ENCODE data around the gene ACD.

The ACD gene

DNA sequence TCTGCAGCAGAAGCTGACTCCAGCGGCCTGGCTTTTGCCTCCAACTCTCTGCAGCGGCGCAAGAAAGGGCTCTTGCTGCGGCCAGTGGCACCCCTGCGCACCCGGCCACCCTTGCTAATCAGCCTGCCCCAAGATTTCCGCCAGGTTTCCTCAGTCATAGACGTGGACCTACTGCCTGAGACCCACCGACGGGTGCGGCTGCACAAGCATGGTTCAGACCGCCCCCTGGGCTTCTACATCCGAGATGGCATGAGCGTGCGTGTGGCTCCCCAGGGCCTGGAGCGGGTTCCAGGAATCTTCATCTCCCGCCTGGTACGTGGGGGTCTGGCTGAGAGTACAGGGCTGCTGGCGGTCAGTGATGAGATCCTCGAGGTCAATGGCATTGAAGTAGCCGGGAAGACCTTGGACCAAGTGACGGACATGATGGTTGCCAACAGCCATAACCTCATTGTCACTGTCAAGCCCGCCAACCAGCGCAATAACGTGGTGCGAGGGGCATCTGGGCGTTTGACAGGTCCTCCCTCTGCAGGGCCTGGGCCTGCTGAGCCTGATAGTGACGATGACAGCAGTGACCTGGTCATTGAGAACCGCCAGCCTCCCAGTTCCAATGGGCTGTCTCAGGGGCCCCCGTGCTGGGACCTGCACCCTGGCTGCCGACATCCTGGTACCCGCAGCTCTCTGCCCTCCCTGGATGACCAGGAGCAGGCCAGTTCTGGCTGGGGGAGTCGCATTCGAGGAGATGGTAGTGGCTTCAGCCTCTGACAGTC is 2.0 kb upstream of the ACD start:
- no peak for DNase-seq (ENCODE audit: low read depth in 2 of 2)

DNA sequence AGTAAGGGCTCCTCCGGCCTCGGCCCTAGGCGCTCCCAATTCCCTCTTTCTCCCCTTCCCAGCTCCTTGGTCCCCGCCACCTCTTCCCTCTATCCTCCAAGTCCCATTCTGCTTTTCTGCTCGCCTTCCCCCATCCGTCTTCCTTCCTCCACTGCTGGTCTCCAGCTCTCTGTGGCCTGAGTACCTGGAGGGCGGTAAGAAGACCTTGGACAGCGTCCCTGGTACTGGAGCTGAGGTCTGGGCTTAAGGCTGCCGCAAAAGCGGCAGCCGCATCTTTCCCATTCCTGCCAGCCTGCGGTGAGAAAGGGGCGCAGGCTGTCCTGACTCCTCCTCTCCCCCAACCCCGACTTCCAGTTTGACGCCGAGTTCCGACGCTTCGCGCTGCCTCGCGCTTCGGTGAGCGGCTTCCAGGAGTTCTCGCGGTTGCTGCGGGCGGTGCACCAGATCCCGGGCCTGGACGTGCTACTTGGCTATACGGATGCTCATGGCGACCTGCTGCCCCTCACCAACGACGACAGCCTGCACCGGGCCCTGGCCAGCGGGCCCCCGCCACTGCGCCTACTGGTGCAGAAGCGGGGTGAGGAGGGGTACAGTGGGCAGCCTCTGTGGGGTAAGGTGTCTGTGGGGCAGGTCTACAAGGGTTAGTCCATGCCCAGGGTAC is 1.2 kb upstream of the ACD start:
- DNase-seq (ENCODE audit: low read depth in 2 of 2) = no peak

DNA sequence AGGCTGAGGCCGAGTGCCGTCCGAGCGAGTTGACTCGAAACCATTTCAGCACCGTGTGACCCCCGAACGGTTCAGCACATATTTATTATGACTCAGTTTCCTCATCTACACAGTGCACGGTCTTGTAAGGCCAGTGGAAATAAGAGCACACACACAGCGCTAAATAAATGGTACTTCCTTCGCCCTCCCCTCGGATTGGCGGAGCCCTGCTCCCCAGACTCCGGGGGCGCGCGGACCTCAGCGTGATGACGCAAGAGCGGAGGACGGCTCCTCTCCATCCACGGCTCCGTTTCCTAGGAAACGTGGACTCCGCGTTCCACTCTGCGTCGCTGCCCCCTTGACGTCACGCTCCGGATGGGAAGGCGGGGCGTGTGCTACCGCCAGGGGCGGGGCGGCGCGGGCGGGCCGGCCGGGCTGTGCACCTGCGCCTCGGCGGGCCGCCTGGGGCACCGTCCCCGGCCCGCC is 536 bp upstream of the ACD start, which contains the start of gene PARD6A:
PARD6A (plus strand) TSS at position 397 of the 465 bp plus-strand sequence. CDS start 79 bp downstream, outside the sequence.
- DNase-seq (ENCODE audit: low read depth in 2 of 2) = peak; percentile 91 to 94

DNA sequence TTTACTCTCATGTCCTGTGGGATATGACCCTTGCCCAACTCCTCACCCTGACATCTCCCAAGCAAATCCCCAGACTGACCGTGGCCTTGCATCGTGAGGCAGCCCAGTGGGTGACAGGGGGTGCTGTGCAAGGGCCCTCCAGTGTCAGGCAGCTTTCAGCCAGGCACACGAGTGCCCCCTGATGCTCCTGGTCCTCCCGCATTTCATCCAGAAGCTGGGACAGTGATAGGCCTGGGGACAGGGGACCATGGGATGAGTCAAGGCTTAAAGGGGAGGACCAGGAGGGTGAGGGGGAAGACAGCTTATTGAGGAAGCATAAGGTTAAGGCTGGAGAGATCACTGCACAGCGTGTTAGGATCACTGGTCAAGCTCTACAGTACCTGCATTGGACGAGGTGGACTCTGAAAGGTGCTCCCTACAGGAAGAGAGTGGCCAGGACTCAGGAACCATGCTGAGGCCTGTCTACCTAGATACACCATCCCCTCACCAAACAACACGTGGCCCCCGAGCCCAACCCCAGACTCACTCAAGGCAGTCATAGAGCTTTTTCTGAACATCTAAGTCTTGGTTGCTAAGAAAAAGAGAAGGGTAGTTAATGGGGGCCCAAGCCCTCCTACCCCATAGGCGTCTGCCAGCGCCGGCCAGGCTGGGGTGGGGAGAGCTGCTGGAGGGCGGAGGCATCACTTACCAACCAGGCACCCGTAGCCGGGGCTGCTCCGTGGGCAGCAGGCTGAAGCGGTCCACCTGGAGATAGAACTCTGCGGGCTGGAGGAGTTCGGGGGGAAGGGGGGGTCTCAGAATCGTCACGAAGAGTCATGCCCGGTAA is 998 bp downstream of the ACD start:
- DNase-seq (ENCODE audit: low read depth in 2 of 2) = no peak

DNA sequence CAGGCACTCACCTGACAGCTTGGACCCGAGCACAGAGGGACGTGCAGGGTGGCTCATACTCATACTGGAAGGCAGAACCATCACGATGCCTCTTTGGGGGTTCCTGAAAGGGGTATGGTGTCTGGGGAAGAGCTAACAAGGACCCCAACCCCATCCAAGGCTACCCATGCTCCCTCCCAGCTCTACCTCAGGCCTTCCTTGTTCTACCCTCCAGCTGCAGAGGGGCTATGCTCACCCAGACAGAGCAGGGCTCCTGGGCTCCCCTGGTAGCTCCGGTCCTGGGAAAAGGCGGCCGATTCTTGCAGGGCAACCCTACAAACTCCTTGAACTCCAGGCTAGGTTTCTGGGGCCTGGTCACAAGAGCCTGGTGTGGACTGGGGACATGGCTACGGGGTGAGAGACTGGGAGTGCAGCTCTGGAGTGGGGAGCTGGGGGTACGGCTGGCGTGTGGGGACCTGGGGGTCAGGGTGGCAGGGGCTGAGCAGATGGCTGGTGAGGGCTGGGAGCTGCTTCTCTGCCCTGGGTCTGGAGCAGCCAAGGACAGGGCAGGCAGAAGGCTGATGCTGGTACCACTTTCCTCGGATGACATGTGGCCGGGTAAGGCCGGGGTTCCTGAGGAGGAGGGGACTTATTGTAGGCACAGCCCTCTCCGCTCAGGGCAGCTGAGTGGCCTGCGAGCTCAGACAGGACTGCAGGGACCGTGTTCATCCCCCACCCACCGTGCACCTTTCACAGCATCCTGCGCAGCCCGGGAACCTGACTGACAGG is 2.1 kb downstream of the ACD start:
- DNase-seq (ENCODE audit: low read depth in 2 of 2) = no peak

DNA sequence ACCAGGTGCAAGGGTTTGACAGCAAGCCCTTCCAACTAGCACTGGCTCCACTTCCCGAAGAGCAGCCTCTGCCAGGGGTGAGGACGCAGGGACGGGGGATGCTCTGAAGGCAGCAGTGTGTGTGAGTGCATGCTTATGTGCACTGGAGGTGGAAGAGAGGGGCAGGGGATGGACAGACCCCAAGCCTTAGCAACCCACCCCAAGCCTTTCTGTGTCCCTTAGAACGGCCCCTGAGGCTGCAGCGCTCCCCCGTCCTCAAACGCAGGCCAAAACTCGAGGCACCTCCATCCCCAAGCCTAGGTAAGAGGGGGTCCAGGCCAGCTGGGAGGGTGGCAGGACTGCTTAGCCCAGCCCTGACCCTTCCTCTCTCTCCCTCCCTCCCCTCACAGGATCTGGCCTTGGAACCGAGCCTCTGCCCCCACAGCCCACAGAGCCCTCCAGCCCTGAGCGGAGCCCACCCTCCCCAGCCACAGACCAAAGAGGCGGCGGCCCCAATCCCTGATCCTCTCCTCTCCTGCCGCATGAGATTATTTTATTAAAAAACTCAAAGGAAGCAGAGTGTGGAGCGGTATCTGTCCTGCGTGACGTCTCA is 2.9 kb downstream of the ACD start:
- DNase-seq (ENCODE audit: low read depth in 2 of 2) = no peak

DNA sequence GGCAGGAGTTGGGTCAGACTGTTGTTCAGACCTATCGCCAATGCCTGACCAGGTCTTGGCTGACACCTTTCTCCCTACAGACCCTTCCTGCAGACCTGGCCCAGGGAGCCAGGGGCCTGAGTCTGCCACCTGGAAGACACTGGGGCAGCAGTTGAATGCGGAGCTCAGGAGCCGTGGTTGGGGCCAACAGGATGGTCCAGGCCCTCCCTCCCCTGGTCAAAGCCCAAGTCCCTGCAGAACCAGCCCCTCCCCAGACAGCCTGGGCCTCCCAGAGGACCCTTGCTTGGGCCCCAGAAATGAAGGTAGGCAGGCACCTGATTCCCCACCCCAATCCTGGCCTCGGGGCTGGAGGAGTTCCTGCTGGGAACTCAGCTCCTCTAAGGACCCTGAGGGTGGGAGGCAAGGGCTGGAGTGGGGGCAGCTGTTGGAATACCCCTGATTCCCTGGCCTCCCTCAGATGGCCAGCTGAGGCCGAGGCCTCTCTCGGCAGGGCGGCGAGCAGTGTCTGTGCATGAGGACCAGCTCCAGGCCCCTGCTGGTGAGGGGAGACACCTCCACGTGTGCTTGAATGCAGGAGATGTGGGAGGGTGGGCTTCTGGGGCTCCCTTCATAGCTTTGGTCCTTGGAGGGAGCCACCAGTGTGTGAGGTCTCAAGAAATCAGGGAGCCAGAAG is 3.6 kb downstream of the ACD start:
- DNase-seq (ENCODE audit: low read depth in 2 of 2) = no peak

DNA sequence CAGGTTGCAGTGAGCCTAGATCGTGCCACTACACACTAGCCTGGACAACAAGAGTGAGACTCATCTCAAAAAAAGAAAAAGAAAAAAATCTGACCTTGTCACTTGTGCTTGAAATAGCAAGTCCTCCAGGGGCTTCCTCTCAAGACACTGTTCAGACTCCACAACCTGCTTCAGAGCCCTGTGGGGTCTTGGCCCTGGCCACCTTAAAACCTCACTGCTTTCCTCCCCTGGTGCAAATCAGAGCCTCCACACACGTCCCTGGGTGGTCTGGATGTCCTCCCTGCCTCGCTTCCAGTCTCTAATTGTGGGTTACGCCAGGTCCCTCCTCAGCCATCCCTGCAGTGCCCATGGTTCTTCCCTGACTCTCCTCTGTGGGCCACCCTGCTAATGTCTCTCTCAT is 4.7 kb downstream of the ACD start:
- DNase-seq (ENCODE audit: low read depth in 2 of 2) = no peak

DNA sequence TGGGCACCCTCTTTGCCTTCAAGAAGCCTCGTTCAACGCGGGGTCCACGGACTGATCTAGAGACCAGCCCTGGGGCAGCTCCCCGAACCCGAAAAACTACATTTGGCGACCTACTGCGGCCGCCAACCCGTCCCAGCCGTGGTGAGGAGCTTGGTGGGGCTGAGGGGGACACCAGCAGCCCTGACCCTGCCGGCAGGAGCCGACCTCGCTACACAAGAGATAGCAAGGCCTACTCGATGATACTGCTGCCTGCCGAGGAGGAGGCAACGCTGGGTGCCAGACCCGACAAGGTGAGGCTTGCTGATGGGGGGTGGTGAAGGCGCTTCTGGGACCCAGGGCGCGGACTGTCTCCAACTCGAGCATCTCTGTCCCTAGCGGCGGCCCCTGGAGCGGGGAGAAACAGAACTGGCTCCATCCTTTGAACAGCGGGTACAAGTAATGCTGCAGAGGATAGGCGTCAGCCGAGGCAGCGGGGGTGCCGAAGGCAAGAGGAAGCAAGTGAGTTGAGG is 5.6 kb downstream of the ACD start:
- no peak for DNase-seq (ENCODE audit: low read depth in 2 of 2)

DNA sequence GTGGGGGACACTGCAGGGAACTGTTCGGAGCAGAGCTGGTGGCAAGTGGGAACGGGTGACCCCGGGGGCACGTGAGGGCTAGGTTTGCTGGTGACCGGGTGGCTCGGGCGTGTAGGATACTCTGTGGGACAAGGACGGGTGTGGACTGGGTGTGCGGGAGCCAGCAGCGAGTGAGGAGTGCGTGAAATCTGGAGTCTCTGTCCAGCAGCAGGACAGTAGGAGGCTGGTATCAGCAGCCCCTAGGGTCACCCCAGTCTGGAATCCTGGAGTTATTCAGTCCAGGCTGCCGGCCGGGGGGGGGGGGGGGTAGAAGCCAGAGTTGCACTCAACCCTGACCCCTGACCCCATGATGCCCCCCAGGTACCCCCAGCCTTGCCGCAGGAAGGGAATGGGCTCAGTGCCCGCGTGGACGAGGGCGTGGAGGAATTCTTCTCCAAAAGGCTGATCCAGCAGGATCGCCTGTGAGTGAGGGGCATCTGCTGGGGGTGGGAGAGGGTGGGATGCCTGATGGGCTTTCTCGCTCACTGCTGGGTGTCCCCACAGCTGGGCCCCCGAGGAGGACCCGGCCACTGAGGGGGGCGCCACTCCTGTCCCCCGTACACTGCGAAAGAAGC is 6.2 kb downstream of the ACD start:
- DNase-seq (ENCODE audit: low read depth in 2 of 2) = no peak

DNA sequence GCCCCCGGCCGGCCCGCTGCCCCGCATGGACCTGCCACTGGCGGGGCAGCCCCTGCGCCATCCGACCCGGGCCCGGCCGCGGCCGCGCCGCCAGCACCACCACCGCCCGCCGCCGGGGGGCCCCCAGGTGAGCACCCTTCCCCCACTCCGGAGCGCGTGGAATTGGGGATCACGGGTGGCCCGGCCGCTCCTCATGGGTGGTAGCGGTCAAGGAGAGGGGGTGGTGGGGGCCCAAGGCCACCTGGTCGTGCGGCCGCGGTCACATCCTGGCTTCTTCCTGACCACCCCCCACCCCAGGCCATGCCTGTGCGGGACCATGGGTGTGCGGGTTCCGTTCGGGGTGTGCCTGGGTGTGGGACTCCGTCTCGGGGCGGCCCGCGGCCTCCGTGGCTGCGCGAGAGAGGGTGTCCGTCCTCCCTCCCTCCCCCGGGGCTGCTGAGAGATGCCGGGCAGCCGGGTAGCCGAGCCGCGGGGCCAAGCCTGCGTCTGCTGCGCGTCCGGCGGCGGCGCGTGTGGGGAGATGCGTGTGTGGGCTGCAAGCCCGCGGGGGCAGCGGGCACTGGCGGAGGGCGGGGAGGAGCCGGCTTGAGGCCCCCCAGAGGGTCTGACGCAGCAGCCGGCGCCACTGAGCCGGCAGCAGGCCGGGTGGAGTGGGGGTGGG is 6.8 kb downstream of the ACD start:
- no peak for DNase-seq (ENCODE audit: low read depth in 2 of 2)

DNA sequence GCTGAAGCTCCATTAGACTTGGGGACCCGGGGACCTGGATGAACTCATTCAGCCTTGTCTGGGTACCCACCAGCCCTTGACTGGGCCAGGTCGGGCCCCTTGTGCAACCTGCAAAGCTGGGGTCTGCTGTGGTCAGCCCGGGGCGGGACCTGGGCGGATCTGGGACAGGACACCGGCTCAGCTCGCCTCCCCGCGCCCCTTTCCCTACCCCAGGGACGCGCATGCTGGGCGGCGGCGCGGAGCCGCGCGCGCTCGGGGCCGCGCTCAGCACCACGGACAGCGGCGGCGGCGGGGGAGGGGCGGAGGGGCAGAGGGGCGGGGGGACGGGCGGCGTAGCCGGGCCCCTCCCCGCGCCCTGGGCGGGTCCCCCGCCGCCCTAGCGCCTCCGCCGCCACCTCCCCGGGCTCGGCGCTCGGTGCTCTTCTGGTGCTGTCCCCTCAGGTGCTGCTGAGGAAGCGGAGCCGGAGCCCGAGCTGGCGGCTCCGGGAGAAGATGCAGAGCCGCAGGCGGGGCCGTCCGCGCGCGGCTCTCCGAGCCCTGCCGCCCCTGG is 7.4 kb downstream of the ACD start:
- DNase-seq (ENCODE audit: low read depth in 2 of 2) = no peak

DNA sequence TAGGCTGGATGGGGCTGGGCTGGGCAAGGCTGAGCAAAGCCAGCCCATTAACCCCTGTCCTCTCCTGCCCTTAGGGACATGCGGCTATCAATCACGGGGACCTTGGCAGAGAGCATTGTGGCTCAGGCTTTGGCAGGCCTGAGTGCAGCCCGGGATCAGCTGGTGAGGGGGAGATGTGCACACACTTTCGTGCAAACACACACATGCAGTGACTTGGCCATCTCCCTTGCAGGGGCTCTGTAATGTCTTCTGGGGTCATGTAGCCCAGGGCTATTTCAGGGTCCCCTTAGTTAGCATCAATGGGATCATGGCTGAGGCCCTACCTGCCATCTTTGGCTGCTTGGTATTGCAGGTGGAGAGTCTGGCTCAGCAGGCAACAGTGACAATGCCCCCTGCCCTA is 8.2 kb downstream of the ACD start:
- DNase-seq (ENCODE audit: low read depth in 2 of 2) = no peak

DNA sequence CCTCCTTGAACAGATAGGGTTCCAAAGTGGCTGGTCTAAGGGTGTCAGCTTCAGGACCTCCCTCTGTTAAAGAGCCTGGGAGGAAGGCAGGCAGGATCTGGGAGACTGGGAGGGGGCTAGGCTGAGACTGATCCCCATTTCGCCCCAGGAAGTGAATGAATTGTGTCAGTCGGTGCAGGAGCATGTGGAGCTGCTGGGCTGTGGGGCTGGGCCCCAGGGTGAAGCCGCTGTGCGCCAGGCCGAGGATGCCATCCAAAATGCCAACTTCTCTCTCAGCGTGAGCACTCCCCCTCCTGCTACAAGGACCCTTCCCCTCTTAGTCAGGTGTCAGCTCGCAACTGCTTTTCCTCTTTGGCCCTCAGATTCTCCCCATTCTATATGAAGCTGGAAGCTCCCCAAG is 9.0 kb downstream of the ACD start:
- no peak for DNase-seq (ENCODE audit: low read depth in 2 of 2)

DNA sequence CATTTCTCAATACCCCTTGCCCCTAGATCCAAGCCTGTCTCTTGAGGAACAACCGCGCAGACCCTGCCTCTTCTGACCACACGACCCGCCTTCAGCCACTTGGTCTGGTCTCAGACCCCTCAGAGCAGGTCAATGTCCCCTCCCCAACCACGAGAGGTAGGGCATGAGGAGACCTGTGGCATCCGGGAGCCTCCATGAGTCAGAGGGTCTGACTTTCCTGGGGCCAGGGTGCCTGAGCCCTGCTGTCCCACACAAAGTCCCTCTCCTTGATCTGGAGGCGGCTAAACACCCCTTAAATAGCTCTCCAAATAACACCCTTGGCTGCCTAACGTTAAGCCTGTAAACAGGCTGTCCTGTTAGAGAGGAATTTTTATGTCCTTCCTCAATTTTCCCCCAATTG is 10.0 kb downstream of the ACD start:
- no peak for DNase-seq (ENCODE audit: low read depth in 2 of 2)

DNA sequence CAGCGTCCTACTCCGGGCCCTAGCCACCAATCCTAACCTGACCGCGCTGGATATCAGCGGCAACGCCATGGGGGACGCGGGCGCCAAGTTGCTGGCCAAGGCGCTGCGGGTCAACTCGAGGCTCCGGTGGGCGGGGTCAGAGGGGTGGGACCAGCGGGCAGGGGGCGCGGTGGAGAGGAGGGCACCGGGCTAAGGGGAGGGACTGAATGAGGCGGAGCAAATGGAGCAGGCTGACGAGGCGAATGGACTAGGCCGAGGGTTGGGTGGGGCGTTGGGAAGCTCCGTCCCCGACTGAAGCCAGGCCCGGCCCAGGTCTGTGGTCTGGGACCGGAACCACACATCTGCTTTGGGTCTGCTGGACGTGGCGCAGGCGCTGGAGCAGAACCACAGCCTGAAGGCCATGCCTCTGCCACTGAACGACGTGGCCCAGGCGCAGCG is 10.5 kb downstream of the ACD start:
- DNase-seq (ENCODE audit: low read depth in 2 of 2) = no peak

DNA sequence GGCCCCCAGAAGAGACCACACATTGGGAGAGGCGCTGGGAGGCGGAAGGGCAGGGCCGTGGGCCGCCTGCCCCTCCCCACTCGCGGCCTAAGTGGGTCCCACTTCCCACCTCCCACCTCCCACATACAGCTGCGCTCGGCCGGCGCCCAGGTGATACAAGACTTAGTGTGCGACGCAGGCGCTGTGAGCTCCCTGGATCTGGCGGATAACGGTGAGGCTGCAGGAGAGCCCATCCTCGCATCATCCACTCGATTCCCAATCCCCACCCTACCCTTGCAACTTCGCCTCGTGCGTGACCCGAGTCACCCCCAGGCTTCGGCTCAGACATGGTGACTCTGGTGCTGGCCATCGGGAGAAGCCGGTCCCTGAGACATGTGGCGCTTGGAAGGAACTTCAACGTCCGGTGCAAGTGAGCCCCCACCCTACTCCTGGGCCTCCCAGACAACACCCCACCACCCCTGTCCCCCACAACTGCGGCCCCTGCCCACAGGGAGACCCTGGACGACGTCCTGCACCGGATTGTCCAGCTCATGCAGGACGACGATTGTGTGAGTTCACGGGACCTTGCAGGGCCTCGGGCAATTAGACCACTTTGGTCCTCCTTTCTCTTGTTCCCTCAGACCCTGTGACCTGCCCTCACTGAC is 11.2 kb downstream of the ACD start:
- DNase-seq (ENCODE audit: low read depth in 2 of 2) = no peak

DNA sequence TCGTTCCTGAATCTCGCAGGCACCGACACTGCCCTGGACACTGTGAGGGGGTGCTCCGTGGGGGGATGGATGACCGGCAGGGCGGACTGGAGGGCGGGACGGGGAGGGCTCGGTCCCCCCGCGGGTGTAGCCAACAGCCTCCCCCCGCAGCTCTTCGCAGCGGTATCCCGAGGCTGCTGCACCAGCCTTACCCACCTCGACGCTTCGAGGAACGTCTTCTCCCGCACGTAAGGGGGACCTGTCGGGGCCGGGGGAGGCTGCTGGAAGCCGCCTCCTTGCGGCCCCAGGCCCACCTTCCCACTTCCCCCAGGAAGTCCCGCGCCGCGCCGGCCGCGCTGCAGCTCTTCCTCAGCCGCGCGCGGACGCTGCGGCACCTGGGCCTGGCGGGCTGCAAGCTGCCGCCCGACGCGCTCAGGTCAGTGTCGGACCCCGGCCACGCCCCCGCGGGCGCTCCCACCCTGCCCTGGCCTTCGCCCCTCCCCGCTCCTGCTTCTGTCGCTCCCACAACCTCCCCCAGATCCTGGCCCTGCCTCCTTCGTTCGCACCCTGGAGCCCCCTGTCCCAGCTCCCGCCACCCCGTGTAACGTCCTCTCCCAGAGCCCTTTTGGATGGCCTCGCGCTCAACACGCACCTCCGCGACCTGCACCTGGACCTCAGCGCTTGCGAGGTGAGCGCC is 11.8 kb downstream of the ACD start:
- DNase-seq (ENCODE audit: low read depth in 2 of 2) = no peak

Measured in activated CD8-positive, alpha-beta memory T cell treated with anti-CD3 and anti-CD28 coated beads for 4 hours (primary cell).